GM12878 (cell line): Measurements from ENCODE around the gene PTPRU. TPM values are rescaled to one million over a fixed set of nuclear protein-coding genes. Genes with fewer than 3 reads are reported as not detected.

Experiments
- ATAC-seq: fragments of 200-7000 bp; cut with Tn5 transposase; 3 replicates; pipeline ENCODE4 v1.9.1; 2020; ENCODE audit warnings: mild to moderate bottlenecking, moderate library complexity
- BruUV-seq: library from RNA; stranded (reverse); fragments of 400-500 nt; replicated peaks from 2 replicates; lab custom pipeline; 2021; lab: Mats Ljungman, UMichigan
- CTCF ChIA-PET: fragments of 300-600 bp; sonication (Branson Sonifier 250); formaldehyde crosslinking; extraction: SDS; loops from one replicate; lab custom pipeline; 2021; ENCODE audit warnings: inconsistent platforms; lab: Yijun Ruan, JAX
- POLR2A ChIA-PET: fragments of 350-600 bp; formaldehyde crosslinking; extraction: SDS; loops from one replicate; lab custom pipeline; 2021; ENCODE audit warnings: inconsistent platforms; lab: Charles Lee
- RAD21 ChIA-PET: fragments of 300-600 bp; sonication (Branson Sonifier 250); formaldehyde crosslinking; loops from one replicate; lab custom pipeline; 2023; ENCODE audit warnings: antibody characterized with exemption; ENCODE audit not compliant: unreplicated experiment; lab: Charles Lee
- SMC1A ChIA-PET: fragments of 300-600 bp; sonication (Branson Sonifier 250); formaldehyde crosslinking; loops from one replicate; lab custom pipeline; 2023; ENCODE audit not compliant: unreplicated experiment, uncharacterized antibody; lab: Charles Lee
- DNase-seq: peaks from one replicate; pipeline ENCODE4 v3.0.0-alpha.2; 2011; ENCODE audit warnings: low read depth, low spot score
- FAIRE-seq: peaks from 3 replicates; lab custom pipeline; 2011; peaks lifted over from hg19 to GRCh38; lab: Jason Lieb, UNC
- H2AFZ ChIP-seq: 2 replicates; pipeline ENCODE4 v1.6.0; 2011; ENCODE audit warnings: low read depth, low read length, control low read depth; ENCODE audit not compliant: control insufficient read depth
- H3K27ac ChIP-seq: 2 replicates; pipeline ENCODE4 v1.5.1; 2011; ENCODE audit warnings: control low read depth; ENCODE audit not compliant: control insufficient read depth, insufficient read depth
- H3K27me3 ChIP-seq, 2 experiments: replicated peaks in 1 of 2; 2 replicates each; pipeline versions ENCODE4 v1.6.0 to v1.6.1; 2011; ENCODE audit warnings: low read length in 1 of 2; ENCODE audit not compliant: control insufficient read depth in 2 of 2, insufficient read depth in 2 of 2
- H3K36me3 ChIP-seq, 2 experiments: 2 replicates each; pipeline ENCODE4 v1.5.1; 2011; ENCODE audit warnings: low read length in 1 of 2; ENCODE audit not compliant: control insufficient read depth in 2 of 2, insufficient read depth in 2 of 2
- H3K4me1 ChIP-seq: 2 replicates; pipeline ENCODE4 v1.6.1; 2011; ENCODE audit warnings: mild to moderate bottlenecking, low read length, moderate library complexity, mixed read lengths; ENCODE audit not compliant: control insufficient read depth, insufficient read depth
- H3K4me2 ChIP-seq: 2 replicates; pipeline ENCODE4 v1.6.0; 2011; ENCODE audit warnings: control low read depth; ENCODE audit not compliant: control insufficient read depth, insufficient read depth
- H3K4me3 ChIP-seq: fragments of 200-600 bp; sonication (generic); 2 replicates; pipeline ENCODE4 v1.5.1; 2016
- H3K79me2 ChIP-seq: 2 replicates; pipeline ENCODE4 v1.6.0; 2011; ENCODE audit warnings: low read length; ENCODE audit not compliant: control insufficient read depth, insufficient read depth
- H3K9ac ChIP-seq: 2 replicates; pipeline ENCODE4 v1.8.0; 2011; ENCODE audit warnings: low read length, control low read depth, mixed read lengths; ENCODE audit not compliant: control insufficient read depth, insufficient read depth
- H3K9me3 ChIP-seq: replicated peaks from 3 replicates; pipeline ENCODE4 v1.5.1; 2011; ENCODE audit warnings: mild to moderate bottlenecking, low read length; ENCODE audit not compliant: control insufficient read depth, insufficient read depth
- H4K20me1 ChIP-seq: 2 replicates; pipeline ENCODE4 v1.6.0; 2011; ENCODE audit not compliant: control insufficient read depth, insufficient read depth
- BACH1 ChIP-seq: fragments of 450-650 bp; IDR thresholded peaks from 2 replicates; pipeline ENCODE4 v1.6.1; 2017; ENCODE audit warnings: mild to moderate bottlenecking, borderline replicate concordance
- CHD1 ChIP-seq: IDR thresholded peaks from 2 replicates; pipeline ENCODE4 v1.6.1; 2012; ENCODE audit warnings: low read depth, low read length, improper control_type of control experiment
- CREB1 ChIP-seq: IDR thresholded peaks from 2 replicates; pipeline ENCODE4 v1.6.1; 2012; ENCODE audit warnings: low read depth, mild to moderate bottlenecking, inconsistent platforms
- GABPA ChIP-seq: IDR thresholded peaks from 2 replicates; pipeline ENCODE4 v1.6.1; 2014; ENCODE audit warnings: antibody characterized with exemption, low read depth, mild to moderate bottlenecking, inconsistent platforms
- NBN ChIP-seq: fragments of 450-650 bp; IDR thresholded peaks from 2 replicates; pipeline ENCODE4 v1.6.1; 2016
- PAX8 ChIP-seq: fragments of 450-650 bp; IDR thresholded peaks from 2 replicates; pipeline ENCODE4 v1.6.1; 2017; ENCODE audit warnings: mild to moderate bottlenecking, moderate library complexity
- POLR2AphosphoS2 ChIP-seq: IDR thresholded peaks from 2 replicates; pipeline ENCODE4 v1.6.1; 2011; ENCODE audit warnings: low read depth, mild to moderate bottlenecking, low read length, improper control_type of control experiment, moderate library complexity
- RAD51 ChIP-seq: fragments of 450-650 bp; IDR thresholded peaks from 2 replicates; pipeline ENCODE4 v1.6.1; 2016; ENCODE audit warnings: moderate library complexity, mild to moderate bottlenecking, inconsistent platforms
- SP1 ChIP-seq: IDR thresholded peaks from one replicate; pipeline ENCODE4 v1.6.1; 2011; ENCODE audit warnings: low read depth, low read length
- SRF ChIP-seq, 2 experiments: IDR thresholded peaks; 2 replicates each; pipeline ENCODE4 v1.6.1; 2011; ENCODE audit warnings: low read depth in 2 of 2, low read length in 2 of 2, mild to moderate bottlenecking in 1 of 2, moderate library complexity in 1 of 2
- TCF3 ChIP-seq: IDR thresholded peaks from 2 replicates; pipeline ENCODE4 v1.6.1; 2012; ENCODE audit warnings: low read depth, mild to moderate bottlenecking, low read length, borderline replicate concordance; ENCODE audit not compliant: insufficient read depth
- WGBS: methylation state at CpG from one replicate; pipeline ENCODE4 v1.1.6; 2016; ENCODE audit warnings: low lambda C conversion rate; ENCODE audit not compliant: insufficient replicate concordance, insufficient coverage; ENCODE audit errors: missing lambda C conversion rate; 5-methylcytosine and 5-hydroxymethylcytosine counted together
- in situ Hi-C: fragments of 300-500 bp; cut with MboI; formaldehyde crosslinking; loops from 9 replicates; pipeline ENCODE4 v1.14.3; 2018; ENCODE audit warnings: mixed read lengths
- intact Hi-C: fragments of 100-400 bp; cut with micrococcal nuclease; formaldehyde crosslinking; loops from one replicate; pipeline ENCODE4 v1.14.2; 2022; ENCODE audit not compliant: unreplicated experiment
- polyA plus RNA-seq, 11 experiments: library from polyadenylated mRNA; depleted of rRNA in 4 of 11; unstranded in 6 of 11; stranded (reverse) in 5 of 11; fragments of >200 nt; fragmentation: Nextera tagmentation in 4 of 11; fragmentation: Illumina TruSeq in 1 of 11; extraction: Ambion mirVana in 4 of 11; extraction: Trizol in 1 of 11; gene quantifications; 1 replicate in 1 of 11; 2 replicates in 10 of 11; pipeline versions ENCODE4 v1.2.1 to v1.2.3, GENCODE V29; 2011 to 2016; ENCODE audit warnings: inconsistent platforms in 2 of 11, missing spikeins in 2 of 11, low read depth in 1 of 11
- total RNA-seq, 4 experiments: library from RNA; depleted of rRNA in 3 of 4; stranded (reverse); fragments of >200 nt in 3 of 4; fragmentation: Illumina TruSeq in 1 of 4; extraction: Trizol in 1 of 4; gene quantifications; 2 replicates each; pipeline versions ENCODE4 v1.2.1 to v1.2.3, GENCODE V29; 2013 to 2021
- TF ChIP-seq, protein P1 (sequence below): IDR thresholded peaks from 2 replicates; pipeline ENCODE4 v1.6.1; 2011; ENCODE audit warnings: borderline replicate concordance, low read depth, mild to moderate bottlenecking, moderate library complexity, mixed read lengths, low read length; ENCODE audit not compliant: insufficient read depth; ENCODE audit errors: extremely low read length
- TF ChIP-seq, protein P2 (sequence below): IDR thresholded peaks from 2 replicates; pipeline ENCODE4 v1.6.1; 2012; ENCODE audit warnings: low read depth, low read length, improper control_type of control experiment

Gene PTPRU
- total and polyA plus RNA-seq, 10 of the 15 experiments (the other 5 are each of a cell fraction or from before 2014, with no cell fraction given): 0.04 to 2.5 (median 0.73) TPM

DNA sequence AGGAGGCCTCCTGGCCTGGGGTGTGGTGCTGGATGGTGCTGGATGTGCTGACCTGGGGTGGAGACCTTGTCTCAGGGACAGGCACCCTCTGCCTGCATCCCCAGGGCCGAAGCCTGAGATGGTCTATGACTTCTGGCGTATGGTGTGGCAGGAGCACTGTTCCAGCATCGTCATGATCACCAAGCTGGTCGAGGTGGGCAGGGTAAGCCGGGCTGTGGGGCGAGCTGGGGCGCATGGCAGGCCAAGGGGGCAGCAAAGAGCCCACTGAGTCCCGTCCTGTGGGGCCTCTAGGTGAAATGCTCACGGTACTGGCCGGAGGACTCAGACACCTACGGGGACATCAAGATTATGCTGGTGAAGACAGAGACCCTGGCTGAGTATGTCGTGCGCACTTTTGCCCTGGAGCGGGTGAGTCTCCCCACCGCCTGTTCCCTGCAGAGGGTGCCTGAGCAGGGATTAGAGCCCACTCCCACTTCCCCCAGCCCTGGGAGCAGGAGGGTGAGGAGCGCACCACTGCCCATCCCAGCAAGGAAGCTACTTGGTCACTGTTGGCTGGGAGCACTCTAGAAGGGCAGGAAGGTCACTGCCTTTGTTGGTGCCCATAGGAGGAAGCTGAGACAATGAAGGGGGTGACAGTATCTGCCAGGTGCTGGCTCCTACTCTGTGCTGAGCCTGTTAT lies 75.2 kb downstream of the PTPRU start:
- H4K20me1 ChIP-seq: no peaks in the 10 kb centered on the region
- ChIA-PET SMC1A (no interaction called here), CTCF (no interaction called here), POLR2A (no interaction called here), RAD21 (no interaction called here)
- BruUV-seq: no TSS peak
- H3K4me3 ChIP-seq: no peak overlapping the region
- H3K36me3 ChIP-seq: no peaks in the 10 kb centered on the region
- ATAC-seq: no peak
- 34% methylated on average over 16 of the region's 16 CpGs for WGBS
- no peak overlapping the region for H3K9ac ChIP-seq
- H3K79me2 ChIP-seq: no peaks in the 10 kb centered on the region
- TF ChIP-seq CREB1 (no peak), SP1 (no peak), BACH1 (no peak)
- FAIRE-seq: no peak
- DNase-seq: no peak
- H3K27ac ChIP-seq: no peak overlapping the region
- no peaks in the 10 kb centered on the region for H3K9me3 ChIP-seq
- no peak overlapping the region for H3K4me2 ChIP-seq
- in situ Hi-C loops: no loop called here
- H3K4me1 ChIP-seq: no peaks in the 10 kb centered on the region
- no peak overlapping the region for H2AFZ ChIP-seq
- H3K27me3 ChIP-seq: no peaks in the 10 kb centered on the region
- intact Hi-C loops: no loop called here

DNA sequence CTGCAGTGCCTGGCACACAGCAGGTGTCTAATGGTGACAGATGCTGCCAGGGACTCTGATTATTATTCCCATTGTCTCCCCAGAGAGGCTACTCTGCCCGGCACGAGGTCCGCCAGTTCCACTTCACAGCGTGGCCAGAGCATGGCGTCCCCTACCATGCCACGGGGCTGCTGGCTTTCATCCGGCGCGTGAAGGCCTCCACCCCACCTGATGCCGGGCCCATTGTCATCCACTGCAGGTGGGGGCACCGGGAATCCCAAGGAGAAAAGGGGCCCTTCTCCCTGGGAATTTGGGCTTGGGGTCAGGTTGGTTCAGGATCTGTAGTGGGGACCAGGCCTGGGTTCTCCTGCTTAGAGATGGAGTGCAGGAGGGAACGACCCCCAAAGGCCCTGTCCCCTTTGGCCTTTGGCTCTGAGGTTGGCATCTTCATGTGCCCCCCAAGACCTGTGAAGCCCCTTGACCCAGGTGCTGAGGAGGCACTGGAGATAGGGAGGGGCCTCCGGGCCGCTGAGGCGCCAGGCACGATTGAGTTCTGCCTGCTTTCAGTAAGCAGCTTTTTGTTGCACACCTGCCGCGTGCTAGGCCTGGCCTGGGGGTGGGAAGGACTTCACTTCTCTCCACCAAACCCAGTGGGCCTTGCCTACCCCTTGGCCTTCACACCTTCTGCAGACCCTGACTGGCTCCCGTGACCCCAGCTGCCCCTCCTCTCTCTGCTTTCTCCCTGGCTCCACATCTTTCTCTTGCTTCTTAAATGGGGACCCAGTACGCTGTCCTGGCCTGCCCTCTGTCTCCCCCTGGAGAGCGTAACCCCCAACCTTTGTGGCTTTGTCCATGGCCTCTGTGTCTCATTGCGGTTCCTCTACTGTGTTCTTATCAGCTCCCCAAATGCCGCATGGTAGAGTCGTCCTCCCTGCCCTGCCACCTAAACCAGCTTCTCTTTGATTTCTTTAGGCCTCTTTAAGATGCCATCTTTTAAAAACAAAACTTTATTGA lies 76.4 kb downstream of the PTPRU start:
- Histone ChIP-seq H4K20me1 (no peaks in the 10 kb centered on the region), H3K27me3 (no peaks in the 10 kb centered on the region), H3K9me3 (no peaks in the 10 kb centered on the region), H3K36me3 (no peaks in the 10 kb centered on the region), H3K79me2 (no peaks in the 10 kb centered on the region), H3K4me2 (no peak overlapping the region), H3K27ac (no peak overlapping the region), H3K9ac (no peak overlapping the region), H3K4me3 (no peak overlapping the region), H2AFZ (no peak overlapping the region), H3K4me1 (no peaks in the 10 kb centered on the region)
- ChIA-PET SMC1A (no interaction called here), CTCF (no interaction called here), RAD21 (no interaction called here), POLR2A (no interaction called here)
- BruUV-seq: no TSS peak
- WGBS: 57% methylated on average over 24 of the region's 24 CpGs
- intact Hi-C loops: no loop called here
- no peak for ATAC-seq
- no peak for DNase-seq
- FAIRE-seq: no peak
- in situ Hi-C loops: no loop called here
- no peak for TF ChIP-seq NBN
- TF ChIP-seq GABPA: no peak
- no peak for TF ChIP-seq TCF3
- no peak for TF ChIP-seq RAD51
- TF ChIP-seq, protein P1, sequence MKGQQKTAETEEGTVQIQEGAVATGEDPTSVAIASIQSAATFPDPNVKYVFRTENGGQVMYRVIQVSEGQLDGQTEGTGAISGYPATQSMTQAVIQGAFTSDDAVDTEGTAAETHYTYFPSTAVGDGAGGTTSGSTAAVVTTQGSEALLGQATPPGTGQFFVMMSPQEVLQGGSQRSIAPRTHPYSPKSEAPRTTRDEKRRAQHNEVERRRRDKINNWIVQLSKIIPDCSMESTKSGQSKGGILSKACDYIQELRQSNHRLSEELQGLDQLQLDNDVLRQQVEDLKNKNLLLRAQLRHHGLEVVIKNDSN: no peak
- TF ChIP-seq, protein P2, sequence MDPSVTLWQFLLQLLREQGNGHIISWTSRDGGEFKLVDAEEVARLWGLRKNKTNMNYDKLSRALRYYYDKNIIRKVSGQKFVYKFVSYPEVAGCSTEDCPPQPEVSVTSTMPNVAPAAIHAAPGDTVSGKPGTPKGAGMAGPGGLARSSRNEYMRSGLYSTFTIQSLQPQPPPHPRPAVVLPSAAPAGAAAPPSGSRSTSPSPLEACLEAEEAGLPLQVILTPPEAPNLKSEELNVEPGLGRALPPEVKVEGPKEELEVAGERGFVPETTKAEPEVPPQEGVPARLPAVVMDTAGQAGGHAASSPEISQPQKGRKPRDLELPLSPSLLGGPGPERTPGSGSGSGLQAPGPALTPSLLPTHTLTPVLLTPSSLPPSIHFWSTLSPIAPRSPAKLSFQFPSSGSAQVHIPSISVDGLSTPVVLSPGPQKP: no peak
- TF ChIP-seq PAX8: no peak
- no peak for TF ChIP-seq POLR2AphosphoS2
- TF ChIP-seq SRF (IDR thresholded peaks at IDR 0.05; ENCODE audit: low read depth in 2 of 2, low read length in 2 of 2): no peak
- no peak for TF ChIP-seq CHD1
